IMR-90 (cell line): ENCODE measurements around the gene CARD19. TPM values are rescaled to one million over a fixed set of nuclear protein-coding genes. Genes with fewer than 3 reads are reported as not detected.

Experiments
- ATAC-seq: fragments of 200-7000 bp; cut with Tn5 transposase; 2 replicates; pipeline ENCODE4 v1.9.1; 2020; ENCODE audit warnings: low read depth, mild to moderate bottlenecking, moderate library complexity
- BruUV-seq: library from RNA; stranded (reverse); fragments of 400-500 nt; replicated peaks from 2 replicates; lab custom pipeline; 2021; lab: Mats Ljungman, UMichigan
- CTCF ChIA-PET: fragments of 300-600 bp; formaldehyde crosslinking; extraction: SDS; loops from one replicate; lab custom pipeline; 2021; ENCODE audit warnings: antibody characterized with exemption; lab: Yijun Ruan, JAX
- POLR2A ChIA-PET: fragments of 300-600 bp; sonication (Branson Sonifier 250); formaldehyde crosslinking; loops from one replicate; lab custom pipeline; 2022; ENCODE audit warnings: antibody characterized with exemption; ENCODE audit not compliant: unreplicated experiment; lab: Charles Lee
- DNase-seq: peaks from one replicate; pipeline ENCODE4 v3.0.0; 2013
- H2AFZ ChIP-seq: replicated peaks from 2 replicates; pipeline ENCODE3; 2013; ENCODE audit warnings: low read length, mild to moderate bottlenecking; ENCODE audit not compliant: poor library complexity
- H2AK5ac ChIP-seq: 2 replicates; pipeline ENCODE4 v1.6.1; 2013; ENCODE audit warnings: low read depth, low read length, inconsistent platforms
- H2AK9ac ChIP-seq: replicated peaks from 2 replicates; pipeline ENCODE3; 2013; ENCODE audit warnings: mild to moderate bottlenecking, low read depth, low read length, moderate library complexity; ENCODE audit not compliant: poor library complexity
- H2BK120ac ChIP-seq: 2 replicates; pipeline ENCODE4 v1.6.1; 2013; ENCODE audit warnings: low read depth, low read length, inconsistent platforms
- H2BK15ac ChIP-seq: 3 replicates; pipeline ENCODE4 v1.6.1; 2013; ENCODE audit warnings: low read depth, low read length, inconsistent platforms
- H2BK20ac ChIP-seq: 2 replicates; pipeline ENCODE4 v1.6.1; 2013; ENCODE audit warnings: low read depth, mild to moderate bottlenecking, inconsistent platforms, low read length, moderate library complexity
- H2BK5ac ChIP-seq: 2 replicates; pipeline ENCODE4 v1.6.1; 2013; ENCODE audit warnings: mild to moderate bottlenecking, low read depth, low read length, inconsistent platforms; ENCODE audit not compliant: poor library complexity, severe bottlenecking
- H3K14ac ChIP-seq: replicated peaks from 2 replicates; pipeline ENCODE4 v1.6.1; 2013; ENCODE audit warnings: low read depth, low read length, inconsistent platforms
- H3K18ac ChIP-seq: 2 replicates; pipeline ENCODE4 v1.6.1; 2013; ENCODE audit warnings: low read depth, low read length, control low read depth
- H3K23ac ChIP-seq: 2 replicates; pipeline ENCODE4 v1.6.1; 2013; ENCODE audit warnings: low read depth, low read length, inconsistent platforms
- H3K27ac ChIP-seq: 2 replicates; pipeline ENCODE4 v1.5.1; 2013; ENCODE audit warnings: mild to moderate bottlenecking, control low read depth, low read length; ENCODE audit not compliant: insufficient read depth
- H3K27me3 ChIP-seq: 2 replicates; pipeline ENCODE4 v1.6.1; 2013; ENCODE audit warnings: low read length; ENCODE audit not compliant: control insufficient read depth, insufficient read depth
- H3K36me3 ChIP-seq: 2 replicates; pipeline ENCODE4 v1.6.1; 2013; ENCODE audit warnings: low read length, mixed read lengths; ENCODE audit not compliant: control insufficient read depth, insufficient read depth
- H3K4ac ChIP-seq: 2 replicates; pipeline ENCODE4 v1.6.1; 2013; ENCODE audit warnings: low read depth, low read length, inconsistent platforms
- H3K4me1 ChIP-seq: 2 replicates; pipeline ENCODE4 v1.6.1; 2013; ENCODE audit warnings: low read length, mixed read lengths; ENCODE audit not compliant: control insufficient read depth, insufficient read depth
- H3K4me2 ChIP-seq: 2 replicates; pipeline ENCODE4 v1.6.1; 2013; ENCODE audit warnings: low read depth, mild to moderate bottlenecking, control low read depth, low read length, moderate library complexity
- H3K4me3 ChIP-seq: 2 replicates; pipeline ENCODE4 v1.5.1; 2013; ENCODE audit warnings: low read depth, mild to moderate bottlenecking, control low read depth, low read length, moderate library complexity; ENCODE audit not compliant: insufficient read depth
- H3K56ac ChIP-seq: 2 replicates; pipeline ENCODE4 v1.6.1; 2013; ENCODE audit warnings: low read length, inconsistent platforms; ENCODE audit not compliant: insufficient read depth; ENCODE audit errors: extremely low read depth
- H3K79me1 ChIP-seq, 2 experiments: 2 replicates each; pipeline ENCODE4 v1.6.1; 2013; ENCODE audit warnings: low read length in 2 of 2, inconsistent platforms in 1 of 2, low read depth in 1 of 2
- H3K9ac ChIP-seq: 2 replicates; pipeline ENCODE4 v1.6.1; 2013; ENCODE audit warnings: low read depth, low read length, control low read depth
- H3K9me1 ChIP-seq: 2 replicates; pipeline ENCODE4 v1.6.1; 2013; ENCODE audit warnings: low read length, inconsistent platforms; ENCODE audit not compliant: insufficient read depth
- H3K9me3 ChIP-seq: 2 replicates; pipeline ENCODE4 v1.6.1; 2013; ENCODE audit warnings: low read length; ENCODE audit not compliant: control insufficient read depth, insufficient read depth
- H4K20me1 ChIP-seq: 2 replicates; pipeline ENCODE4 v1.6.1; 2013; ENCODE audit warnings: low read length, inconsistent platforms; ENCODE audit not compliant: insufficient read depth
- H4K5ac ChIP-seq: 2 replicates; pipeline ENCODE4 v1.6.1; 2013; ENCODE audit warnings: mild to moderate bottlenecking, low read depth, low read length, control low read depth
- H4K8ac ChIP-seq, 2 experiments: 2 replicates each; pipeline ENCODE4 v1.6.1; 2013; ENCODE audit warnings: low read depth in 2 of 2, low read length in 2 of 2, control low read depth in 1 of 2, inconsistent platforms in 1 of 2
- H4K91ac ChIP-seq: 2 replicates; pipeline ENCODE4 v1.6.1; 2013; ENCODE audit warnings: low read depth, low read length, inconsistent platforms; ENCODE audit not compliant: insufficient read depth
- CTCF ChIP-seq: conservative IDR thresholded peaks from 2 replicates; pipeline ENCODE4 v1.5.1; 2012; ENCODE audit warnings: mild to moderate bottlenecking, low read depth, low read length, improper control_type of control experiment
- FOS ChIP-seq: fragments of 150-350 bp; IDR thresholded peaks from 2 replicates; pipeline ENCODE4 v1.6.1; 2016; ENCODE audit warnings: low read depth, low read length
- RCOR1 ChIP-seq: IDR thresholded peaks from 2 replicates; pipeline ENCODE4 v1.6.1; 2012; ENCODE audit warnings: mild to moderate bottlenecking, low read length, improper control_type of control experiment; ENCODE audit not compliant: insufficient replicate concordance
- USF2 ChIP-seq: fragments of 150-350 bp; IDR thresholded peaks from 2 replicates; pipeline ENCODE4 v1.6.1; 2017; ENCODE audit warnings: mild to moderate bottlenecking, antibody characterized with exemption, low read length, low read depth
- WGBS, 2 experiments: methylation state at CpG; one replicate each; pipeline versions ENCODE4 v1.1.5 to v1.1.7; 2013; ENCODE audit warnings: missing lambda C conversion rate in 2 of 2; ENCODE audit not compliant: insufficient read length in 1 of 2; ENCODE audit errors: extremely low coverage in 2 of 2; 5-methylcytosine and 5-hydroxymethylcytosine counted together
- dilution Hi-C: fragments of 300-500 bp; cut with HindIII; formaldehyde crosslinking; loops from one replicate; pipeline ENCODE4 v1.14.3; 2018; ENCODE audit warnings: low sequenced_read_pairs; ENCODE audit not compliant: unreplicated experiment
- in situ Hi-C: fragments of 300-500 bp; cut with MboI; formaldehyde crosslinking; loops from 3 replicates; pipeline ENCODE4 v1.14.3; 2019; ENCODE audit warnings: low sequenced_read_pairs, inconsistent platforms, mixed read lengths
- intact Hi-C: fragments of 100-400 bp; cut with micrococcal nuclease; formaldehyde crosslinking; loops from 2 replicates; pipeline ENCODE4 v1.10.0; 2022
- polyA plus RNA-seq, 3 experiments: library from polyadenylated mRNA; depleted of rRNA; stranded (reverse); fragments of >200 nt; gene quantifications; 2 replicates each; pipeline ENCODE4 v1.2.3, GENCODE V29; 2012; ENCODE audit warnings: low replicate concordance in 1 of 3
- total RNA-seq: library from RNA; depleted of rRNA; stranded (reverse); fragments of >200 nt; gene quantifications from 2 replicates; pipeline ENCODE4 v1.2.3, GENCODE V29; 2012

The CARD19 gene
- total and polyA plus RNA-seq, 2 of the 4 experiments (the other 2 are of a cell fraction), result 17.4 to 111 TPM

GRCh38 chr9:93129691-93130500 is 33.9 kb downstream of the CARD19 start:
- Histone ChIP-seq H4K5ac (no peak overlapping the region), H3K14ac (no peak overlapping the region)

More at GRCh38 chr9:93129691-93130500, 33.9 kb downstream of the CARD19 start:
- Histone ChIP-seq H4K91ac (no peak overlapping the region), H3K27me3 (no peaks in the 10 kb centered on the region), H3K4me1 (peaks cover 45% of the 10 kb centered on the region), H2AFZ (peak overlapping the region; percentile 36), H3K4me2 (no peak overlapping the region), H2BK15ac (no peak overlapping the region), H3K4me3 (no peak overlapping the region), H3K4ac (no peak overlapping the region), H3K18ac (no peak overlapping the region), H3K9me3 (no peaks in the 10 kb centered on the region), H4K8ac (no peak overlapping the region), H3K79me1 (peaks cover 24 to 78% of the 10 kb centered on the region in 2 experiments), H2AK9ac (no peak overlapping the region), H3K9me1 (peaks cover 19% of the 10 kb centered on the region; the same call in 1 of the 2 replicates), H3K9ac (no peak overlapping the region), H4K20me1 (peaks cover 29% of the 10 kb centered on the region), H3K27ac (no peak overlapping the region), H2AK5ac (no peak overlapping the region), H3K36me3 (peaks cover 7% of the 10 kb centered on the region), H2BK20ac (no peak overlapping the region), H2BK5ac (no peak overlapping the region), H3K23ac (no peak overlapping the region), H2BK120ac (no peak overlapping the region), H3K56ac (no peak overlapping the region)
- intact Hi-C loops (loop anchor here (10.0 kb wide), 1 partner anchor 325 kb away; the partner anchor contains the start of genes FAM120A and FAM120AOS), dilution Hi-C loops (no loop called here), in situ Hi-C loops (no loop called here)
- DNase-seq (no peak), ATAC-seq (no peak)
- CTCF ChIA-PET, result no interaction called here
- POLR2A ChIA-PET, result no interaction called here
- no TSS peak for BruUV-seq
- TF ChIP-seq CTCF, result no peak
- TF ChIP-seq FOS, result no peak
- TF ChIP-seq RCOR1, result no peak
- TF ChIP-seq USF2, result no peak
- WGBS, 2 experiments, result 100% methylated on average over 3 of the region's 11 CpGs; no CpG with 5 or more reads in 1 of the 2 experiments
